ENCODE data around the gene EGFL7.
A peak's percentile ranks its signal among the peaks of the same experiment; 100 is the strongest.

EGFL7 gene

DNA sequence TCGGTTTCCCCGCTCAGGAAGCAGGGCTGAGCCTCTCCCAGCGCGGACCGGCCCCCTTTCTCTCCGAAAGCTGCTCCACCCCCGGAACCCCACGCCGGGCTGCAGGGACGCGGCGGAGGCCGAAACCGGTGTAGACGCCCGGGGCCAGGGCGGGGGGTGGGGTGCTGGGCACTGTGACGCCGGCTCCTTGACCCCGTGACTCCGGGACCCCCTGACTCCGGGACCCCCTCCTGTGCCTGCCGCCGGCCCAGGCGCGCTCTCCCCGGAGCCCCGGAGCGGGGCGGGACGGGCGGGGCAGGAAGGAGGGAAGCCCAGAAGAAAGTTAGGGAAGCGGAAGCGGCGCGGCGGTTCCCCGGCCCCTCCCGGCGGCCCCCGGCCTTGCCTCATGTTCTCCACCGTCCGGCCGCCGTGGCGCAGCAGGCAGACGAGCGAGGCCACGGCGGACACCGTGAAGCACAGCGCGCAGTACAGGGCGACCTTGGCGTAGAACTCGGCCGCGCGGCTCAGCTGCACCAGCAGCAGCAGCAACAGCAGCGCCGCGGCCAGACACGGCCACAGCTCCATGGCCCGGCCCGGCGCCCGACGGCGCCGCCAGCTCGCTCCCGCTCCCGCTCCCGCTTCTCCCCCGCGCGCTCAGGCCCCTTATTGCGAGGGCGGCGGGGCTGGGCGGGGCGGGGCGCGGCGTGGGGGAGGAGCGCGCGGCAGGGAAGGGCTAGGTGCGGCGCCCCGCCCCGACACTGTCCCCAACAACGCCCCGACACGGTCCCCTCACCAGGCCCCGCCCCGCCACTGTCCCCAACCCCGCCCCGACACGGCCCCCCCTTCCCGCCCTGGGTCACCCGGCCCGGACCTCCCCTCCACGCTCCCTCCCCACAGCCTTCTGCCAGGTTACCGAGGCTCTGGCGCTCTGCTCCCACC, 24.3 kb downstream of the EGFL7 start, which contains the start of gene AGPAT2:
TSS of gene AGPAT2 (minus strand) at position 664 of the 918 bp plus-strand sequence. CDS start at position 564, 100 bp downstream.
- CTCF ChIA-PET, result interaction anchor here (0.6 to 3.2 kb wide), 7 partner anchors 8 to 262 kb away, joined by 3 to 20 read pairs (median 5); partner anchors contain the start of gene LCN8
- POLR2A ChIA-PET, result interaction anchor here (0.6 to 3.6 kb wide), 11 partner anchors 11 to 563 kb away, joined by 3 to 22 read pairs (median 5); partner anchors contain the start of gene SEC16A
- Histone ChIP-seq H3K4me3 (ENCODE audit: low read depth, low read length) (peak within 1 kb of the TSS; percentile 71), H3K4me1 (ENCODE audit: control insufficient read depth, insufficient read depth, low read length) (peaks cover 5% of the 10 kb centered on the region), H3K27ac (ENCODE audit: extremely low read depth, low read depth, low read length) (peak within 1 kb of the TSS; percentile 74; the same call in 1 of the 2 replicates), H3K36me3 (ENCODE audit: control insufficient read depth in 2 of 2, insufficient read depth in 1 of 2, low read length in 2 of 2) (peaks cover 0 to 7% of the 10 kb centered on the region in 2 experiments; a peak in 1 of 3 replicates), H3K9me3 (ENCODE audit: control insufficient read depth, insufficient read depth, low read depth, low read length) (no peaks in the 10 kb centered on the region)
- TF ChIP-seq, protein P1, sequence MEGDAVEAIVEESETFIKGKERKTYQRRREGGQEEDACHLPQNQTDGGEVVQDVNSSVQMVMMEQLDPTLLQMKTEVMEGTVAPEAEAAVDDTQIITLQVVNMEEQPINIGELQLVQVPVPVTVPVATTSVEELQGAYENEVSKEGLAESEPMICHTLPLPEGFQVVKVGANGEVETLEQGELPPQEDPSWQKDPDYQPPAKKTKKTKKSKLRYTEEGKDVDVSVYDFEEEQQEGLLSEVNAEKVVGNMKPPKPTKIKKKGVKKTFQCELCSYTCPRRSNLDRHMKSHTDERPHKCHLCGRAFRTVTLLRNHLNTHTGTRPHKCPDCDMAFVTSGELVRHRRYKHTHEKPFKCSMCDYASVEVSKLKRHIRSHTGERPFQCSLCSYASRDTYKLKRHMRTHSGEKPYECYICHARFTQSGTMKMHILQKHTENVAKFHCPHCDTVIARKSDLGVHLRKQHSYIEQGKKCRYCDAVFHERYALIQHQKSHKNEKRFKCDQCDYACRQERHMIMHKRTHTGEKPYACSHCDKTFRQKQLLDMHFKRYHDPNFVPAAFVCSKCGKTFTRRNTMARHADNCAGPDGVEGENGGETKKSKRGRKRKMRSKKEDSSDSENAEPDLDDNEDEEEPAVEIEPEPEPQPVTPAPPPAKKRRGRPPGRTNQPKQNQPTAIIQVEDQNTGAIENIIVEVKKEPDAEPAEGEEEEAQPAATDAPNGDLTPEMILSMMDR (tag by site-specific recombination; IDR thresholded peaks at IDR 0.05), result peak; percentile 45; the same call in 1 of the 2 replicates
- TF ChIP-seq, protein P2, sequence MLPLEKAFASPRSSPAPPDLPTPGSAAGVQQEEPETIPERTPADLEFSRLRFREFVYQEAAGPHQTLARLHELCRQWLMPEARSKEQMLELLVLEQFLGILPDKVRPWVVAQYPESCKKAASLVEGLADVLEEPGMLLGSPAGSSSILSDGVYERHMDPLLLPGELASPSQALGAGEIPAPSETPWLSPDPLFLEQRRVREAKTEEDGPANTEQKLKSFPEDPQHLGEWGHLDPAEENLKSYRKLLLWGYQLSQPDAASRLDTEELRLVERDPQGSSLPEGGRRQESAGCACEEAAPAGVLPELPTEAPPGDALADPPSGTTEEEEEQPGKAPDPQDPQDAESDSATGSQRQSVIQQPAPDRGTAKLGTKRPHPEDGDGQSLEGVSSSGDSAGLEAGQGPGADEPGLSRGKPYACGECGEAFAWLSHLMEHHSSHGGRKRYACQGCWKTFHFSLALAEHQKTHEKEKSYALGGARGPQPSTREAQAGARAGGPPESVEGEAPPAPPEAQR (tag by site-specific recombination; IDR thresholded peaks at IDR 0.05), result no peak
- TF ChIP-seq ZBTB1 (tag by site-specific recombination; IDR thresholded peaks at IDR 0.05) (no peak), ZNF529 (tag by site-specific recombination; IDR thresholded peaks at IDR 0.05; ENCODE audit: insufficient replicate concordance) (no peak), ZBTB21 (tag by site-specific recombination; IDR thresholded peaks at IDR 0.05) (no peak), ZNF2 (tag by site-specific recombination; IDR thresholded peaks at IDR 0.05) (no peak), ZNF155 (tag by site-specific recombination; IDR thresholded peaks at IDR 0.05) (no peak), ZNF514 (tag by site-specific recombination; IDR thresholded peaks at IDR 0.05) (no peak), ZNF16 (tag by site-specific recombination; IDR thresholded peaks at IDR 0.05; ENCODE audit: low read depth) (no peak), ZNF701 (tag by site-specific recombination; IDR thresholded peaks at IDR 0.05) (no peak), WT1 (tag by site-specific recombination; IDR thresholded peaks at IDR 0.05) (no peak), ZNF132 (tag by site-specific recombination; IDR thresholded peaks at IDR 0.05; ENCODE audit: borderline replicate concordance) (no peak), HOXD13 (CRISPR knock-in tag; IDR thresholded peaks at IDR 0.05; ENCODE audit: borderline replicate concordance) (no peak), ZNF324 (tag by site-specific recombination; IDR thresholded peaks at IDR 0.05) (no peak), MZF1 (tag by site-specific recombination; IDR thresholded peaks at IDR 0.05; ENCODE audit: borderline replicate concordance) (no peak), SCRT2 (tag by site-specific recombination; IDR thresholded peaks at IDR 0.05) (no peak), ZNF221 (tag by site-specific recombination; IDR thresholded peaks at IDR 0.05; ENCODE audit: borderline replicate concordance) (no peak), ZNF146 (tag by site-specific recombination; IDR thresholded peaks at IDR 0.05) (0 out of 2 replicates have a peak, but pooled peaks have one; percentile 23), MEIS1 (CRISPR knock-in tag; IDR thresholded peaks at IDR 0.05; ENCODE audit: borderline replicate concordance) (no peak), ZNF600 (tag by site-specific recombination; IDR thresholded peaks at IDR 0.05) (no peak), ZNF114 (tag by site-specific recombination; IDR thresholded peaks at IDR 0.05) (no peak)
- TF ChIP-seq, protein P3, sequence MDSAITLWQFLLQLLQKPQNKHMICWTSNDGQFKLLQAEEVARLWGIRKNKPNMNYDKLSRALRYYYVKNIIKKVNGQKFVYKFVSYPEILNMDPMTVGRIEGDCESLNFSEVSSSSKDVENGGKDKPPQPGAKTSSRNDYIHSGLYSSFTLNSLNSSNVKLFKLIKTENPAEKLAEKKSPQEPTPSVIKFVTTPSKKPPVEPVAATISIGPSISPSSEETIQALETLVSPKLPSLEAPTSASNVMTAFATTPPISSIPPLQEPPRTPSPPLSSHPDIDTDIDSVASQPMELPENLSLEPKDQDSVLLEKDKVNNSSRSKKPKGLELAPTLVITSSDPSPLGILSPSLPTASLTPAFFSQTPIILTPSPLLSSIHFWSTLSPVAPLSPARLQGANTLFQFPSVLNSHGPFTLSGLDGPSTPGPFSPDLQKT (IDR thresholded peaks at IDR 0.05; ENCODE audit: borderline replicate concordance, low read depth, low read length), result no peak
- TF ChIP-seq, protein P4, sequence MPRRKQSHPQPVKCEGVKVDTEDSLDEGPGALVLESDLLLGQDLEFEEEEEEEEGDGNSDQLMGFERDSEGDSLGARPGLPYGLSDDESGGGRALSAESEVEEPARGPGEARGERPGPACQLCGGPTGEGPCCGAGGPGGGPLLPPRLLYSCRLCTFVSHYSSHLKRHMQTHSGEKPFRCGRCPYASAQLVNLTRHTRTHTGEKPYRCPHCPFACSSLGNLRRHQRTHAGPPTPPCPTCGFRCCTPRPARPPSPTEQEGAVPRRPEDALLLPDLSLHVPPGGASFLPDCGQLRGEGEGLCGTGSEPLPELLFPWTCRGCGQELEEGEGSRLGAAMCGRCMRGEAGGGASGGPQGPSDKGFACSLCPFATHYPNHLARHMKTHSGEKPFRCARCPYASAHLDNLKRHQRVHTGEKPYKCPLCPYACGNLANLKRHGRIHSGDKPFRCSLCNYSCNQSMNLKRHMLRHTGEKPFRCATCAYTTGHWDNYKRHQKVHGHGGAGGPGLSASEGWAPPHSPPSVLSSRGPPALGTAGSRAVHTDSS (tag by site-specific recombination; IDR thresholded peaks at IDR 0.05), result no peak
- TF ChIP-seq, protein P5, sequence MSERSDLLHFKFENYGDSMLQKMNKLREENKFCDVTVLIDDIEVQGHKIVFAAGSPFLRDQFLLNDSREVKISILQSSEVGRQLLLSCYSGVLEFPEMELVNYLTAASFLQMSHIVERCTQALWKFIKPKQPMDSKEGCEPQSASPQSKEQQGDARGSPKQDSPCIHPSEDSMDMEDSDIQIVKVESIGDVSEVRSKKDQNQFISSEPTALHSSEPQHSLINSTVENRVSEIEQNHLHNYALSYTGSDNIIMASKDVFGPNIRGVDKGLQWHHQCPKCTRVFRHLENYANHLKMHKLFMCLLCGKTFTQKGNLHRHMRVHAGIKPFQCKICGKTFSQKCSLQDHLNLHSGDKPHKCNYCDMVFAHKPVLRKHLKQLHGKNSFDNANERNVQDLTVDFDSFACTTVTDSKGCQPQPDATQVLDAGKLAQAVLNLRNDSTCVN (tag by site-specific recombination; optimal IDR thresholded peaks at IDR 0.05), result peak; percentile 86
- TF ChIP-seq, protein P6, sequence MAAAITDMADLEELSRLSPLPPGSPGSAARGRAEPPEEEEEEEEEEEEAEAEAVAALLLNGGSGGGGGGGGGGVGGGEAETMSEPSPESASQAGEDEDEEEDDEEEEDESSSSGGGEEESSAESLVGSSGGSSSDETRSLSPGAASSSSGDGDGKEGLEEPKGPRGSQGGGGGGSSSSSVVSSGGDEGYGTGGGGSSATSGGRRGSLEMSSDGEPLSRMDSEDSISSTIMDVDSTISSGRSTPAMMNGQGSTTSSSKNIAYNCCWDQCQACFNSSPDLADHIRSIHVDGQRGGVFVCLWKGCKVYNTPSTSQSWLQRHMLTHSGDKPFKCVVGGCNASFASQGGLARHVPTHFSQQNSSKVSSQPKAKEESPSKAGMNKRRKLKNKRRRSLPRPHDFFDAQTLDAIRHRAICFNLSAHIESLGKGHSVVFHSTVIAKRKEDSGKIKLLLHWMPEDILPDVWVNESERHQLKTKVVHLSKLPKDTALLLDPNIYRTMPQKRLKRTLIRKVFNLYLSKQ (tag by site-specific recombination; IDR thresholded peaks at IDR 0.05; ENCODE audit: borderline replicate concordance), result no peak
- TF ChIP-seq, protein P7, sequence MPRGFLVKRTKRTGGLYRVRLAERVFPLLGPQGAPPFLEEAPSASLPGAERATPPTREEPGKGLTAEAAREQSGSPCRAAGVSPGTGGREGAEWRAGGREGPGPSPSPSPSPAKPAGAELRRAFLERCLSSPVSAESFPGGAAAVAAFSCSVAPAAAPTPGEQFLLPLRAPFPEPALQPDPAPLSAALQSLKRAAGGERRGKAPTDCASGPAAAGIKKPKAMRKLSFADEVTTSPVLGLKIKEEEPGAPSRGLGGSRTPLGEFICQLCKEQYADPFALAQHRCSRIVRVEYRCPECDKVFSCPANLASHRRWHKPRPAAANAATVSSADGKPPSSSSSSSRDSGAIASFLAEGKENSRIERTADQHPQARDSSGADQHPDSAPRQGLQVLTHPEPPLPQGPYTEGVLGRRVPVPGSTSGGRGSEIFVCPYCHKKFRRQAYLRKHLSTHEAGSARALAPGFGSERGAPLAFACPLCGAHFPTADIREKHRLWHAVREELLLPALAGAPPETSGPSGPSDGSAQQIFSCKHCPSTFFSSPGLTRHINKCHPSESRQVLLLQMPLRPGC (tag by site-specific recombination; IDR thresholded peaks at IDR 0.05), result no peak

Measured in HEK293 (cell line).